ENCODE data around the gene EIF1. TPM values are rescaled to one million over a fixed set of nuclear protein-coding genes. Genes with fewer than 3 reads are reported as not detected.

EIF1 gene
- total RNA-seq, 2 experiments from 2014 or later = 145 to 659 TPM

Small RNA genes within 50 kb of the gene (small RNA-seq; reads per million reads assigned to genes)
- gene RN7SL399P (not detected), gene RNA5SP442 (8.4 reads per million, percentile 95 among the genes with 10 or more reads in this experiment)

Other genes starting within 250 kb of the EIF1 start
- gene KRT38, start 247.9 kb upstream of the EIF1 start, total RNA-seq (2014; rRNA removed; shearing (Covaris generic)) = not detected in 2 replicates
- gene KRT38, start 247.9 kb upstream of the EIF1 start, total RNA-seq (2022) = not detected in 2 replicates
- not detected in 2 replicates for gene KRT32, start 221.5 kb upstream of the EIF1 start, total RNA-seq (2014; rRNA removed; shearing (Covaris generic))
- gene KRT32, start 221.5 kb upstream of the EIF1 start, total RNA-seq (2022) = not detected in 2 replicates
- gene KRT35, start 207.7 kb upstream of the EIF1 start, total RNA-seq (2014; rRNA removed; shearing (Covaris generic)) = not detected in 2 replicates
- not detected in 2 replicates for gene KRT35, start 207.7 kb upstream of the EIF1 start, total RNA-seq (2022)
- not detected in 2 replicates for gene KRT36, start 199.0 kb upstream of the EIF1 start, total RNA-seq (2014; rRNA removed; shearing (Covaris generic))
- gene KRT36, start 199.0 kb upstream of the EIF1 start, total RNA-seq (2022) = not detected in 2 replicates
- gene KRT13, start 183.3 kb upstream of the EIF1 start, total RNA-seq (2014; rRNA removed; shearing (Covaris generic)) = not detected in 2 replicates
- gene KRT13, start 183.3 kb upstream of the EIF1 start, total RNA-seq (2022) = not detected in 2 replicates
- gene KRT15, start 170.0 kb upstream of the EIF1 start, total RNA-seq (2014; rRNA removed; shearing (Covaris generic)) = not detected in 2 replicates
- not detected in 2 replicates for gene KRT15, start 170.0 kb upstream of the EIF1 start, total RNA-seq (2022)
- gene KRT19, start 160.6 kb upstream of the EIF1 start, total RNA-seq (2014; rRNA removed; shearing (Covaris generic)) = not detected in 2 replicates
- gene KRT19, start 160.6 kb upstream of the EIF1 start, total RNA-seq (2022) = not detected in 2 replicates
- not detected in 2 replicates for gene KRT9, start 116.8 kb upstream of the EIF1 start, total RNA-seq (2014; rRNA removed; shearing (Covaris generic))
- gene KRT9, start 116.8 kb upstream of the EIF1 start, total RNA-seq (2022) = not detected in 2 replicates
- not detected in 2 replicates for gene KRT14, start 102.0 kb upstream of the EIF1 start, total RNA-seq (2014; rRNA removed; shearing (Covaris generic))
- 0.30 and 0.82 TPM in 2 replicates for gene KRT14, start 102.0 kb upstream of the EIF1 start, total RNA-seq (2022)
- gene KRT16, start 76.1 kb upstream of the EIF1 start, total RNA-seq (2014; rRNA removed; shearing (Covaris generic)) = not detected in 2 replicates
- not detected in 2 replicates for gene KRT16, start 76.1 kb upstream of the EIF1 start, total RNA-seq (2022)
- gene KRT17, start 64.3 kb upstream of the EIF1 start, total RNA-seq (2014; rRNA removed; shearing (Covaris generic)) = not detected in 2 replicates
- 0.70 and 2.1 TPM in 2 replicates for gene KRT17, start 64.3 kb upstream of the EIF1 start, total RNA-seq (2022)
- gene GAST, start 23.4 kb downstream of the EIF1 start, total RNA-seq (2014; rRNA removed; shearing (Covaris generic)) = not detected in 2 replicates
- gene GAST, start 23.4 kb downstream of the EIF1 start, total RNA-seq (2022) = not detected in 2 replicates
- 0.10 and 0.19 TPM in 2 replicates for gene HAP1, start 45.8 kb downstream of the EIF1 start, total RNA-seq (2014; rRNA removed; shearing (Covaris generic))
- gene HAP1, start 45.8 kb downstream of the EIF1 start, total RNA-seq (2022) = 0.22 and 0.55 TPM in 2 replicates
- 29.9 and 40.5 TPM in 2 replicates for gene JUP, start 97.8 kb downstream of the EIF1 start, total RNA-seq (2014; rRNA removed; shearing (Covaris generic))
- 62.0 and 69.3 TPM in 2 replicates for gene JUP, start 97.8 kb downstream of the EIF1 start, total RNA-seq (2022)
- 0.08 TPM in 1 of 2 replicates, not detected in the other for gene P3H4, start 123.1 kb downstream of the EIF1 start, total RNA-seq (2014; rRNA removed; shearing (Covaris generic))
- 2.2 and 2.6 TPM in 2 replicates for gene P3H4, start 123.1 kb downstream of the EIF1 start, total RNA-seq (2022)
- gene FKBP10, start 124.1 kb downstream of the EIF1 start, total RNA-seq (2014; rRNA removed; shearing (Covaris generic)) = 1.5 TPM in 1 of 2 replicates, not detected in the other
- 7.3 and 7.8 TPM in 2 replicates for gene FKBP10, start 124.1 kb downstream of the EIF1 start, total RNA-seq (2022)
- gene NT5C3B, start 147.3 kb downstream of the EIF1 start, total RNA-seq (2014; rRNA removed; shearing (Covaris generic)) = 0.16 TPM in 1 of 2 replicates, not detected in the other
- 10.0 and 12.1 TPM in 2 replicates for gene NT5C3B, start 147.3 kb downstream of the EIF1 start, total RNA-seq (2022)
- gene KLHL10, start 148.9 kb downstream of the EIF1 start, total RNA-seq (2014; rRNA removed; shearing (Covaris generic)) = not detected in 2 replicates
- not detected in 2 replicates for gene KLHL10, start 148.9 kb downstream of the EIF1 start, total RNA-seq (2022)
- gene KLHL11, start 176.5 kb downstream of the EIF1 start, total RNA-seq (2014; rRNA removed; shearing (Covaris generic)) = 29.9 and 35.4 TPM in 2 replicates
- 20.5 and 20.9 TPM in 2 replicates for gene KLHL11, start 176.5 kb downstream of the EIF1 start, total RNA-seq (2022)
- 102 and 105 TPM in 2 replicates for gene ACLY, start 230.1 kb downstream of the EIF1 start, total RNA-seq (2014; rRNA removed; shearing (Covaris generic))
- 203 and 222 TPM in 2 replicates for gene ACLY, start 230.1 kb downstream of the EIF1 start, total RNA-seq (2022)
- 1.1 and 3.2 TPM in 2 replicates for gene ODAD4, start 241.7 kb downstream of the EIF1 start, total RNA-seq (2014; rRNA removed; shearing (Covaris generic))
- 1.3 TPM in 2 replicates for gene ODAD4, start 241.7 kb downstream of the EIF1 start, total RNA-seq (2022)

Measured in OCI-LY7 (cell line).